Stimulated activated CD4-positive, alpha-beta T cell treated with anti-CD3 and anti-CD28 coated beads, TNF-alpha, amount 100 ng/mL, for 24 hours (primary cell): ENCODE results near the gene CCR5.
"Not testable (repeated sequence)": the region's sequence is repeated elsewhere in the genome, so short reads cannot be mapped to it uniquely, and the experiment has no call there.

Experiments used
- DNase-seq, 3 experiments: peaks; one replicate each; pipeline ENCODE4 v3.0.0-alpha.2; 2020; ENCODE audit warnings: low read depth in 3 of 3

Gene CCR5

GRCh38 chr3:46383951-46384330, 13.2 kb downstream of the CCR5 start:
- DNase-seq: no peak

- no peak for DNase-seq
Measured at GRCh38 chr3:46386205-46386604, 15.5 kb downstream of the CCR5 start.

DNA sequence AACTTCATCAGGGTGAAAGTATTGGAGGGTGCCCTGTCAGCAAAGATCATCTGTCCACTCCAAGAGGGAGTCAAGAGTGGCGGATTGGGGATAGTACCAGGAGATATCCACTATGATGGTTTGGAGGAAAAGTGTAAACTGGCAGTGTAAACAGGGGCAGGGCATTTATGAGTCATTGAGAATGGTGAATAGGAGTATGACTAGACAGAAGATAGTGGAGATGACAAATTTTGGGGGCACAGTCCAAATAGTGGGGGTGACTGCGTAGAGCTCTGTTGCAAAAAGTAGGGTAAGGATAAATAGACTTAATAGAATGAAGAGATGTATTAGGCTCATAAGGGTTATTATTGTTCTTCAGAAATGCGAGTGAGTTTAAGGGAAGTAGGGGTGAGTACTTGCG, 18.1 kb downstream of the CCR5 start:
- DNase-seq: not testable (repeated sequence)

DNA sequence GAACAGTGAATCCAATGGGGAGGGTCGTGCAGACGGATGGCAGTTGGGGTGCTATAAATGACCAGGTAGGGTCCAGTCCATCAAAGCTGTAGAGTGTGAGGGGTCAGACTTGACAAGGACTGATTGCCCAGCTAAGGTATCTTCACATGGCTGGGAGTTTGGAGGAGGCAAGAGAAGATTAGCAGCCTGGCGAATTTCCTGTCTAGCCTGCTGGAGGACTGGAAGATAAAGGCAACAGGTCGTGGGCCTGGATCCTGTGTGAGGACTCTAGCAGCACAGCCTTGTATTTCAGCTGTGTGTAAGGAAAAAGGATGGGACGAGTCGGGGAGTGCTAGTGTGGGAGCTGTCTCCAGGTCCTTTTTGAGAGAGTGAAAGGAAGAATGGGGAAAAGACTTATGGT, 18.6 kb downstream of the CCR5 start:
- DNase-seq: no peak

GRCh38 chr3:46391526-46391925, 20.8 kb downstream of the CCR5 start:
- DNase-seq: not testable (repeated sequence)

DNA sequence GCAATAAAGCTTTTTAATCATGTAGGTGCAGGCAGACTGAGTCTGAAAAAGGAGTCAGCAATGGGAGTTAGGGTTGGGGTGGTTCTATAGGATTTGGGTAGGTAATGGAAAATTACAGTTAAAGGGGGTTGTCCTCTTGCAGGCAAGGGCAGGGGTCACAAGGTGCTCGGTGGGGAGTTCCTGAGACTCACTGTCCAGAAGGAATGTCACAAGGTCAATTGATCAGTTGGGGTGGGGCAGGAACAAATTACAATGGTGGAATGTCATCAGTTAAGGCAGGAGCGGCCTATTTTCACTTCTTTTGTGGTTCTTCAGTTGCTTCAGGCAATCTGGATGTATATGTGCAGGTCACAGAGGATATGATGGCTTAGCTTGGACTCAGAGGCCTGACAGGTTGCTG, 22.3 kb downstream of the CCR5 start:
- no peak for DNase-seq

GRCh38 chr3:46393554-46394434, 23.0 kb downstream of the CCR5 start:
- DNase-seq: no peak

DNA sequence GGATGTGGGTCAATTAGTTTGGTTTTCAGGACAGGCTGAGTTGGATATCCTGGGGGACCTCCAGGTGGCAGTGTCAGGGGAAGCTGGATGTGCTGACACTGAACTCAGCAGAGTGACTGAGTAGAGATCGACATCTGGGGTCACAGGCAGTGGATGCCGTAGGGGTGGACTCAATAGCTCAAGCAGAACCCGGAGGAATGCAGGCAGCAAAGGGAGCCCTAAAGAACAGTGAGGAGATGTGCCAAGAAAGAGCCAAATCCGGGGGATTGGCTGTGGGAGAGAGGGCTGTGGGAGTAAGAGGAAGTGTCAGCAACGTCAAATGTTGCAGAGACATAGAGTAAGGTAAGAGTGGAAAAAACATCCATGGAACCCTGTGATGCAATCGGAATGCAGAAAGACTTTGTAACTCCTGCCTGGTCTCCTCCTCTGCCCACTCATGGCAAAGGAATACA, 24.5 kb downstream of the CCR5 start:
- DNase-seq: no peak

GRCh38 chr3:46395766-46396530, 25.2 kb downstream of the CCR5 start:
- no peak for DNase-seq

- DNase-seq: no peak
Measured at GRCh38 chr3:46397111-46397510, 26.4 kb downstream of the CCR5 start.

GRCh38 chr3:46398186-46398955, 27.6 kb downstream of the CCR5 start:
- no peak for DNase-seq

GRCh38 chr3:46399098-46399497, 28.4 kb downstream of the CCR5 start:
- no peak for DNase-seq

- DNase-seq: no peak
Measured at GRCh38 chr3:46399557-46399956, 28.8 kb downstream of the CCR5 start.

GRCh38 chr3:46400000-46400734, 29.4 kb downstream of the CCR5 start:
- no peak for DNase-seq

DNA sequence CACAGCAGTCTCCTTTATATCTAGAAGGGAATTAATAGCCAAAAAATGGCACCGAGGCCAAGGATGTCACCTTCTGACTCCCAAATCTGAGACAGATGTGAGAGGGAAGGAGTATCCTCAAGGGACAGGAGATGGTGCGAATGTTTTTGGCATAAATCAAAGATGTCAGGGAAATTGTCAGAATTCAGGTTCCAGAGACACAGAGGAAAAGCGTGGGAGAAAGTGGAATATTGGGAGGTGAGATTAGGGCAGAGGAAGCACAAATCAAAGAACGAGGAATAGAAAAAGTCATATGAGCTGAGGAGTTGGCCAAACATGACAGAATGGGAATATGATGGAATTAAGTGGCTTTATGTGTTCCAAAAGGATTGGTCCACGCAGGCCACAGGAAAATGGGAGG, 30.1 kb downstream of the CCR5 start:
- no peak for DNase-seq

DNA sequence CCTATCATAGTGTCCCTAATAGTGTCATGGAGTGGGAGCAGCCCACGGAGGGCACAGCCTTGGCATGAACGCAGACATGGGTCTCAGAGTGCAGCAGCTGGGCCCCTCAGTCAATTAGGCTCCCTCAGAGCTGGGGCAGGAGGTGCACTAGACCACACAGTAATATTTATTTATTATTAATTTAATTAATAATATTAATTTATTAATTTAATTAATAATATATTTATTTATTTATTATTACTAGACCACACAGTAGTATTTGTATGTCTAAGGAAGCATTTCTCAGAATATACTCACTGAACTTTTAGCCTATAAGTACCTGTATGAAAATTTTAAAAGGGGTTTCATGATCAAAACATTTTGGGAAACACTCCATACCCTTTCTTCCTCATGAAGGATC, 30.8 kb downstream of the CCR5 start:
- no peak for DNase-seq

GRCh38 chr3:46402902-46403301, 32.2 kb downstream of the CCR5 start:
- not testable (repeated sequence) for DNase-seq

DNA sequence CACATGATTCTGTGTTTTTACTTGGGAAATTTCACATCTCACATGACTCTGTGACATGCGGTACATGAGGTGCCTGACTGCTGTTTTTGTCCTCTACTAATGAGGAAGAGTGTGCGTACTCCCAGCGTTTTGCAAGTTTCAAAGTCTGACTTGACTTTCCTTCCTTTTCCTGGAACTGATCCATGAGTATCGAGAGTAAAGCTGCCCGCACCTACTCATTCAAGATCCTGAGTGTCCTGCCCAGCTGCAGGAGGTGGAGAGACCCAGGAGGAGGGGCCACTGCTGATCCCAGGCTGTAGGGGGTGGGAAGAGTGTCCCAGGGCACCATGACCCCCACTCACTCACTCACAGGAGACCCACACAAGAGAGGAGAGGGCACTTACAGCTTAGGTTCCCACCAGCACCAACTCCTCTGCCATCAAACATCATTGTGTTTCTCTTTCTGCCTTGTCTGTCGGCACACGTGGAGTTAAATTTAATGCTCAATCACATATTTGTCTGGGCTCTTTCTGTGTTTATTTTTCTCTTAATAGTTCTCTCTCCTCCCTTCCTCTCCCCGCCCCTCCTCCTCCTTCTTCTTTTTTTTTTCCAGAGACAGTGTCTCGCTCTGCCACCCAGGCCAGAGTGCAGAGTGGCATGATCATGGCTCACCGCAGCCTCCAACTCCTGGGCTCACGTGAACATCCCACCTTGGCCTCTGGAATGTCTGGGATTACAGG, 34.7 kb downstream of the CCR5 start:
- DNase-seq: no peak

DNA sequence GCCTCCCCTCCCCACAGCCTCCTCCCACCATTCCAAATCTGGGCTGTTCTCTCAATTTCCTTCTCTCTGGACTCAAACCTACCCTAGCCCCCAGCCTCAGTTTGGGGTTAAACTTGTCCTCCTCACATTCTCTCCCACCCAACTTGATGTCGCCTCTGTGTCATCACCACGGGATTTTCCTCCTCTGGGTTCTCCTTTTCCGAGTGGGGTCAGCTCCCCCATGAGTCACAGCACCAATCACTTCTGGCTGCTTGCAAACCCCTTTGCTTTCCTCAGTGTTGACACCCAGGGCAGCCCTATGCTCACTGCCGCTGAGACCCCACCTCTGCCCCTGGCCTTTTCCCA, 35.7 kb downstream of the CCR5 start:
- no peak for DNase-seq

GRCh38 chr3:46406788-46407611, 36.3 kb downstream of the CCR5 start, which contains the start of the genes CCR5AS and CCRL2:
Gene CCR5AS, minus strand, starts transcription at chr3:46407066.
Gene CCRL2, plus strand, starts transcription at chr3:46407259. Its CDS starts 821 bp downstream, at chr3:46408080.
- DNase-seq: peak in 1 of 3 experiments; percentile 24
